SH-SY5Y (cell line): Measurements from ENCODE around the gene TNFSF18.

ENCODE experiments used
- GATA2 ChIP-seq: IDR thresholded peaks from 2 replicates; pipeline ENCODE4 v1.6.1; 2011; ENCODE audit warnings: mild to moderate bottlenecking, low read depth, low read length
- GATA3 ChIP-seq: IDR thresholded peaks from 2 replicates; pipeline ENCODE4 v1.6.1; 2011; ENCODE audit warnings: low read depth, mild to moderate bottlenecking, low read length, moderate library complexity

DNA sequence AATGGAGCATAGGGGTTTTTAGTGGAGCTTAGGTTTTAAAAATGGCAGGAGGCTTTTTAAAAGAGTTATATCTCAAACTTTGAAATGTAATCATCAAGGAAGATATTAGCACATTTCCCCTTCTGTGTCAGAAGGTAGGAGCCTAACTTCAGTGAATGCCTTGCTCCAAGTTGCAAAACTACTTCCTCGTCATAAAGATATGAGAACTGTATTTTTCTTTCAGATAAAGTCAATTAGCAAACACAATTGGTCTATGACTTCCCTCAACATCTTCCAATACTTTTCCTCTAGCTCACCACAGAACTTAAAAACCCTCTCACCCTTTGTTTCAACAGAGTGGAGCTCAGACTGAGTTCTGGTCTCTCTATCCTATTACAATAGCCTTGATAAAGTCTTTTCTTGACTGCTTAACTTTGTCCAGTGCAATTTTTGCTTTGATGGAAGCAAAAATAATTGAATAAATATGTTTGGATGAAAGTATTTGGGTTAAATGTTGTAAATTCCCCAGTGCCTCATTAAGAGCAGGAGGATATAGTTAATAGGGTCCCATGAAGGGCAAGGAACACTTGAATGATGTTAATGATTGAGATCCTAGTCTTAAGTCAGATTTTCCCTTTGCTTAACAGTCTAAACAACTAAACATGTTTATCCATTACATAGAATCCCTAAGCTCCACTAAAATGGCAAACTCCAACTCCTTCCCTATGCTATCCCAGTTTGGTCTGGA lies 58.9 kb downstream of the TNFSF18 start:
- TF ChIP-seq GATA3 (no peak), GATA2 (no peak)
